ENCODE measurements around the gene SMIM23.

DNA sequence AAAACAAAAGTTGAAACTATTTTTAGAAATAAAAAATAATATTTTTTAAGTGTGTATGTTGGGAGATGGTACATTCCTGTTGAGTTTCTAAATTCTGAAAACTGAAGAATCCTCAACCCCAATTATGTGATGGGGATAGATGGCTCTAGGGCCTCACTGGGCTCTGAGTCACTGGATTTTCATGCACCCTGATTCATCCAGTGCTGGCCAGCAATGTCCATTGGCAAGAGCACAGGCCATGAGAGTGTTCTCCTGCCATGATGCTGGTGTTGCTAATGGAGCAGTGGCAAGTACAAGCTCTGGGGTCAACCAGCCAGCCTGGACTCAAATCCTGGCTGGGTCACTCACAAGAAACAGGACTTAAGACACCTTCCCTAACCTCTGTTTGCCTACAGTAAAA is 23.3 kb downstream of the SMIM23 start:
- TF ChIP-seq CTCF (conservative IDR thresholded peaks at IDR 0.05; ENCODE audit: low read depth, low read length): no peak
- no peak for TF ChIP-seq EZH2 (IDR thresholded peaks at IDR 0.05; ENCODE audit: low read length, unreplicated experiment)
- TF ChIP-seq EZH2phosphoT487 (IDR thresholded peaks at IDR 0.05; ENCODE audit: borderline replicate concordance, low read length): no peak
